ENCODE data around the gene NEU4. TPM values are rescaled to one million over a fixed set of nuclear protein-coding genes. Genes with fewer than 3 reads are reported as not detected.

NEU4 gene
- total RNA-seq, 2 experiments from 2014 or later = 0.84 TPM; not detected in 1

GRCh38 chr2:241768251-241768711 lies 40.7 kb upstream of the NEU4 start:
- BruUV-seq (replicated peaks) = no TSS peak
- H3K27ac ChIP-seq (ENCODE audit: low read depth, low read length, poor library complexity, severe bottlenecking) = no peak overlapping the region
- no peak overlapping the region for H2AFZ ChIP-seq (ENCODE audit: low read length)
- CTCF ChIA-PET (ENCODE audit: unreplicated experiment) = no interaction called here
- H3K79me2 ChIP-seq (ENCODE audit: insufficient read depth, low read depth, low read length) = no peaks in the 10 kb centered on the region
- no peaks in the 10 kb centered on the region for H3K9me3 ChIP-seq (ENCODE audit: low read length)
- H4K20me1 ChIP-seq (ENCODE audit: insufficient read depth, low read length) = no peaks in the 10 kb centered on the region
- intact Hi-C loops (cut with micrococcal nuclease; ENCODE audit: unreplicated experiment) = no loop called here
- H3K4me3 ChIP-seq (ENCODE audit: low read depth, low read length, poor library complexity, severe bottlenecking) = no peak overlapping the region
- no peak for DNase-seq (ENCODE audit: low spot score)
- H3K36me3 ChIP-seq (ENCODE audit: insufficient read depth, low read length) = no peaks in the 10 kb centered on the region
- no peak overlapping the region for H3K4me2 ChIP-seq (ENCODE audit: low read length)
- TF ChIP-seq CTCF (conservative IDR thresholded peaks at IDR 0.05; ENCODE audit: low read length) = no peak
- TF ChIP-seq EZH2phosphoT487 (IDR thresholded peaks at IDR 0.05; ENCODE audit: borderline replicate concordance, low read depth, low read length) = no peak
- H3K9me2 ChIP-seq (ENCODE audit: insufficient read depth, low read length) = no peaks in the 10 kb centered on the region
- POLR2A ChIA-PET = no interaction called here
- H3K4me1 ChIP-seq (ENCODE audit: insufficient read depth, low read length, poor library complexity, severe bottlenecking) = no peaks in the 10 kb centered on the region

GRCh38 chr2:241768850-241769249 lies 40.1 kb upstream of the NEU4 start:
- no peaks in the 10 kb centered on the region for H3K79me2 ChIP-seq (ENCODE audit: insufficient read depth, low read depth, low read length)
- intact Hi-C loops (cut with micrococcal nuclease; ENCODE audit: unreplicated experiment) = no loop called here
- H3K4me2 ChIP-seq (ENCODE audit: low read length) = no peak overlapping the region
- no TSS peak for BruUV-seq (replicated peaks)
- no peaks in the 10 kb centered on the region for H3K4me1 ChIP-seq (ENCODE audit: insufficient read depth, low read length, poor library complexity, severe bottlenecking)
- TF ChIP-seq CTCF (conservative IDR thresholded peaks at IDR 0.05; ENCODE audit: low read length) = no peak
- TF ChIP-seq EZH2phosphoT487 (IDR thresholded peaks at IDR 0.05; ENCODE audit: borderline replicate concordance, low read depth, low read length) = no peak
- no peaks in the 10 kb centered on the region for H3K9me2 ChIP-seq (ENCODE audit: insufficient read depth, low read length)
- no peak overlapping the region for H3K4me3 ChIP-seq (ENCODE audit: low read depth, low read length, poor library complexity, severe bottlenecking)
- POLR2A ChIA-PET = no interaction called here
- H4K20me1 ChIP-seq (ENCODE audit: insufficient read depth, low read length) = no peaks in the 10 kb centered on the region
- DNase-seq (ENCODE audit: low spot score) = no peak
- CTCF ChIA-PET (ENCODE audit: unreplicated experiment) = no interaction called here
- no peak overlapping the region for H3K27ac ChIP-seq (ENCODE audit: low read depth, low read length, poor library complexity, severe bottlenecking)
- H3K36me3 ChIP-seq (ENCODE audit: insufficient read depth, low read length) = no peaks in the 10 kb centered on the region
- no peak overlapping the region for H2AFZ ChIP-seq (ENCODE audit: low read length)
- H3K9me3 ChIP-seq (ENCODE audit: low read length) = no peaks in the 10 kb centered on the region

DNA sequence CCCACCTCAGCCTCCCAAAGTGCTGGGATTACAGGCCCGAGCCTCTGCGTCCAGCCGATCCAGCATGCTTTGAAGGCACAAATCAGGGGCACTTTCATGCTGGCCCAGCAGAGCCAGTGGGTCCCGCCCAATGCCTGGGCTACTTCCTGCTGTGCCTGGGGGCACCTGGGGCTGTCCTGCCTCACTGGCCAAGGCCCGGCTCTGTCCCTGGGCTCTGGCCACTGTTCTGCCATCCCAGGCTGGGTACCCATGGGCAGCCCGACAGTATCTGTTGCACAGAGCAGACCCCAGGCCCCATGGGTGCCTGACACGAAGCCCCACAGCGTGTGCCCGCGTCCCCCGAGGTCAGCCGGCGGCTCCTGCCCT lies 39.2 kb upstream of the NEU4 start:
- H3K27ac ChIP-seq (ENCODE audit: low read depth, low read length, poor library complexity, severe bottlenecking) = no peak overlapping the region
- no peaks in the 10 kb centered on the region for H3K4me1 ChIP-seq (ENCODE audit: insufficient read depth, low read length, poor library complexity, severe bottlenecking)
- H3K4me2 ChIP-seq (ENCODE audit: low read length) = no peak overlapping the region
- H3K79me2 ChIP-seq (ENCODE audit: insufficient read depth, low read depth, low read length) = no peaks in the 10 kb centered on the region
- H3K4me3 ChIP-seq (ENCODE audit: low read depth, low read length, poor library complexity, severe bottlenecking) = no peak overlapping the region
- H4K20me1 ChIP-seq (ENCODE audit: insufficient read depth, low read length) = no peaks in the 10 kb centered on the region
- H3K9me3 ChIP-seq (ENCODE audit: low read length) = no peaks in the 10 kb centered on the region
- ChIA-PET CTCF (ENCODE audit: unreplicated experiment) (no interaction called here), POLR2A (no interaction called here)
- no TSS peak for BruUV-seq (replicated peaks)
- no peak for DNase-seq (ENCODE audit: low spot score)
- intact Hi-C loops (cut with micrococcal nuclease; ENCODE audit: unreplicated experiment) = no loop called here
- H3K36me3 ChIP-seq (ENCODE audit: insufficient read depth, low read length) = no peaks in the 10 kb centered on the region
- no peak overlapping the region for H2AFZ ChIP-seq (ENCODE audit: low read length)
- TF ChIP-seq EZH2phosphoT487 (IDR thresholded peaks at IDR 0.05; ENCODE audit: borderline replicate concordance, low read depth, low read length) (no peak), CTCF (conservative IDR thresholded peaks at IDR 0.05; ENCODE audit: low read length) (no peak)
- no peaks in the 10 kb centered on the region for H3K9me2 ChIP-seq (ENCODE audit: insufficient read depth, low read length)

Data from OCI-LY7 (cell line).